Measurements from ENCODE around the gene EMILIN2.

EMILIN2 gene

DNA sequence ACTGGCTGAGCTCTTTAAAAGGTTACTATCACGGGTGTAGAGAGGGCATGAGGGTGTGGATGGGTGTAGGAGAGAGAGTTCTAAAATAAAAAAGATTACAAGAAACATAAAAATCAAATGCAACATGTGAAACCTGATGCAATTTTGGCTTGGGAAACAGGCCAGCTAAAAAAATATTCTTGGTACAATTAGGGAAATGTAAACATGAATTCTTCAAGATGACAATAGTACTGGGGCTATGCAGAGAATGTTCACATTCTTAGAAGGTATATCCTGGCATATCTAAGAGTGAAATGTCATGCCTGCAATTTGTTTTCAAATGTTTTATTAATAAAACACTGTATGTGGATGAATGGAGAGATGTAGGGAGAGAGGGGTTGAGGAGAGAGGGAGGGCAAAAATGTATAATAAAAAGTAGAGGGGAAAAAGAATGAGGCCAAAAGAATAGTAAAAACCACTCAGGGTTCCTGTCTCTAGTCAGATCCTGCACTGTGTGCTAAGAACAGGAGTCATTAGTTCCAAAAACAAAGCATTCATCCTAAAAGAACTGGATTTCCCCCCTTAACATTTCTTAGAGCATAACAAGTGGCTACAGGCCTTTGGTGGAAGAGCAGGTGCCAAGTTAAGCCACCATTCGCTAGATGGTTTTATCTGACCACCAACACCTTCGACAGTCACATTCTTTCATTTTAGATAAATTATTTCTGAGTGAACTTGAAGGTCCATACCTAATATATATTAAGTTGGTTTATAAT lies 88.8 kb downstream of the EMILIN2 start:
- Histone ChIP-seq H2BK5ac (ENCODE audit: low read length) (no peak overlapping the region), H2BK12ac (ENCODE audit: low read length) (no peak overlapping the region), H2BK15ac (ENCODE audit: low read length) (no peak overlapping the region), H3K18ac (ENCODE audit: low read length) (no peak overlapping the region), H3K9me3 (replicated peaks in 1 of 2; ENCODE audit: control insufficient read depth in 2 of 2, insufficient read depth in 1 of 2, low read depth in 1 of 2, low read length in 2 of 2) (no peaks in the 10 kb centered on the region), H3K79me1 (ENCODE audit: low read depth, low read length) (no peaks in the 10 kb centered on the region), H3K4me3 (ENCODE audit: low read length in 2 of 2) (no peak overlapping the region), H3K14ac (ENCODE audit: low read length) (no peak overlapping the region), H3K9ac (ENCODE audit: low read depth, low read length, poor library complexity) (no peak overlapping the region), H2AK5ac (ENCODE audit: low read depth, low read length) (no peak overlapping the region), H3K4ac (ENCODE audit: low read length) (no peak overlapping the region), H3K27ac (replicated peaks; ENCODE audit: low read length) (no peak overlapping the region), H3K36me3 (replicated peaks in 1 of 2; ENCODE audit: control insufficient read depth in 2 of 2, insufficient read depth in 2 of 2, low read length in 2 of 2) (peaks cover 16 to 99% of the 10 kb centered on the region in 2 donors), H3K4me2 (ENCODE audit: insufficient read depth, low read length, poor library complexity, severe bottlenecking) (no peak overlapping the region), H3K23ac (ENCODE audit: low read depth, low read length, poor library complexity) (no peak overlapping the region), H3K27me3 (ENCODE audit: control insufficient read depth in 3 of 3, insufficient read depth in 3 of 3, low read depth in 1 of 3, low read length in 3 of 3) (no peaks in the 10 kb centered on the region), H2BK120ac (ENCODE audit: low read depth, low read length) (no peak overlapping the region), H2AFZ (ENCODE audit: low read length) (no peak overlapping the region), H4K91ac (ENCODE audit: low read depth, low read length, poor library complexity) (no peak overlapping the region), H4K8ac (ENCODE audit: low read depth, low read length) (no peak overlapping the region), H3K4me1 (ENCODE audit: control insufficient read depth in 2 of 2, insufficient read depth in 1 of 2, low read depth in 1 of 2, low read length in 2 of 2) (no peaks in the 10 kb centered on the region)
- WGBS, 2 donors (ENCODE audit: extremely low coverage in 2 of 2, insufficient read length in 2 of 2, insufficient replicate concordance in 1 of 2): no CpG with 5 or more reads among the region's 3 CpGs
- DNase-seq (ENCODE audit: low spot score): no peak

DNA sequence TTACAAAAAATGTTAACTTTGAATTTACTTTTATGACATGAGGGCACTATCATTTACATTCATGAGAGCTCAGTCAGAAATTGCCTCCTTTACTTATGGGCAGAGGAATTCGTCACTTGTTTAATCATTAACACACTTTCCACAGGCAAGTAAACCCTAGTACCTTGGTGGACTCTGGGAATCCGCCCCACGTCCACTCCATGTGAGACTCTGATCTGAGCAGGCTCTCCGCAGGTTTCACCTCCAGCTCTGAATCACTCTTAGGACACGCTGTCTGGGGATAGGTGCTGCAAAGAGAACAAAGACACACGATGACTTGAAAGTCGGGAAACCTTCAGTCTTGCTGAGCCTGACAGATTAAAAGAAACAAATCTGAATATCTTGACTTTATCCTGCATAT lies 92.5 kb downstream of the EMILIN2 start:
- Histone ChIP-seq H3K9me3 (replicated peaks in 1 of 2; ENCODE audit: control insufficient read depth in 2 of 2, insufficient read depth in 1 of 2, low read depth in 1 of 2, low read length in 2 of 2) (no peaks in the 10 kb centered on the region), H3K23ac (ENCODE audit: low read depth, low read length, poor library complexity) (no peak overlapping the region), H3K4me1 (ENCODE audit: control insufficient read depth in 2 of 2, insufficient read depth in 1 of 2, low read depth in 1 of 2, low read length in 2 of 2) (no peaks in the 10 kb centered on the region), H3K79me1 (ENCODE audit: low read depth, low read length) (no peaks in the 10 kb centered on the region), H3K4ac (ENCODE audit: low read length) (no peak overlapping the region), H2BK5ac (ENCODE audit: low read length) (no peak overlapping the region), H2BK15ac (ENCODE audit: low read length) (no peak overlapping the region), H3K4me2 (ENCODE audit: insufficient read depth, low read length, poor library complexity, severe bottlenecking) (no peak overlapping the region), H2BK12ac (ENCODE audit: low read length) (no peak overlapping the region), H3K14ac (ENCODE audit: low read length) (no peak overlapping the region), H3K4me3 (ENCODE audit: low read length in 2 of 2) (no peak overlapping the region), H2BK120ac (ENCODE audit: low read depth, low read length) (no peak overlapping the region), H3K27me3 (ENCODE audit: control insufficient read depth in 3 of 3, insufficient read depth in 3 of 3, low read depth in 1 of 3, low read length in 3 of 3) (no peaks in the 10 kb centered on the region), H4K8ac (ENCODE audit: low read depth, low read length) (no peak overlapping the region), H4K91ac (ENCODE audit: low read depth, low read length, poor library complexity) (no peak overlapping the region), H3K27ac (replicated peaks; ENCODE audit: low read length) (no peak overlapping the region), H2AFZ (ENCODE audit: low read length) (no peak overlapping the region), H3K18ac (ENCODE audit: low read length) (no peak overlapping the region), H2AK5ac (ENCODE audit: low read depth, low read length) (no peak overlapping the region), H3K36me3 (replicated peaks in 1 of 2; ENCODE audit: control insufficient read depth in 2 of 2, insufficient read depth in 2 of 2, low read length in 2 of 2) (peaks cover 8 to 70% of the 10 kb centered on the region in 2 donors), H3K9ac (ENCODE audit: low read depth, low read length, poor library complexity) (no peak overlapping the region)
- no peak for DNase-seq (ENCODE audit: low spot score)
- WGBS, 2 donors (ENCODE audit: extremely low coverage in 2 of 2, insufficient read length in 2 of 2, insufficient replicate concordance in 1 of 2): no CpG with 5 or more reads among the region's 7 CpGs

DNA sequence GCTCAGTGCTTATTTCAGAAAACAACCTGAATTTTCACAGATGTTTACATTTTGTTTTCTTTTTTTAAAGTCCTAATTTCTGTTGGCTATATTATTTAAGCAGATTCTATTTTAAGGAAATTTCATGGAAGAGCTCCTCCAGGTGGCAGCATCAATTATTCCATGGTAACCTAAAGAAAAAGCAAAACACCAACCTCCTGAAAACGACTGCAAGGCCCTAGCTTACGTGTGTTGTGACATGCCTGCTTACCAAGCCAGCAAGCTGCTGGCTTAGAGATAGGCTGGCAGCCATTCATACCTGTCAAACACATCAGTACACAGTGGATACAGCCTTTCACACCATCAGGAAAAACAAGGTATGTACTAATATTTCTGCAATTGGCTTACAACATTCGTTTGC lies 101.2 kb downstream of the EMILIN2 start:
- Histone ChIP-seq H2BK120ac (ENCODE audit: low read depth, low read length) (no peak overlapping the region), H3K27ac (replicated peaks; ENCODE audit: low read length) (no peak overlapping the region), H3K4me3 (ENCODE audit: low read length in 2 of 2) (no peak overlapping the region)

DNA sequence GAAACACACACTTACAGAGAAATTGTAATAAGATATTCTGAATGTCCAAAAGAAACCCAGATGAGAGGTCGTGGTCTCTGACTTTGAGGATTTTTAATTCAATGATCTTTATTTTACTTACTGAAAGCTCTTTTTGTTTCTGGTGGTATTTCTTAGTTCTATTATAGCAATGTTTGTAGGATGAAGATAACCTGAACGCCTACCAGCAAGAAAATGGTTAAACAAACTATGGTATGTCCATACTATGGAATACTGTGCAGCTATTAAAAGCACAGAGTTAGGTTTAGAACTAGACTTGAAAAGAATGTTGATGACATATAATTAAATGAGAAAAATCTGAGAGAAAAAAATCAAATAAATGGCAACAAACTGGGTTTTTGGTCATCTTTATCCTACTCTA lies 105.8 kb downstream of the EMILIN2 start:
- Histone ChIP-seq H3K27ac (replicated peaks; ENCODE audit: low read length) (no peak overlapping the region), H3K79me1 (ENCODE audit: low read depth, low read length) (no peaks in the 10 kb centered on the region), H4K8ac (ENCODE audit: low read depth, low read length) (no peak overlapping the region), H3K18ac (ENCODE audit: low read length) (no peak overlapping the region), H3K4me3 (ENCODE audit: low read length in 2 of 2) (no peak overlapping the region), H2BK15ac (ENCODE audit: low read length) (no peak overlapping the region), H3K4me2 (ENCODE audit: insufficient read depth, low read length, poor library complexity, severe bottlenecking) (no peak overlapping the region), H3K23ac (ENCODE audit: low read depth, low read length, poor library complexity) (no peak overlapping the region), H3K36me3 (replicated peaks in 1 of 2; ENCODE audit: control insufficient read depth in 2 of 2, insufficient read depth in 2 of 2, low read length in 2 of 2) (peaks cover 5 to 99% of the 10 kb centered on the region in 2 donors), H2AFZ (ENCODE audit: low read length) (no peak overlapping the region), H3K4ac (ENCODE audit: low read length) (no peak overlapping the region), H3K14ac (ENCODE audit: low read length) (no peak overlapping the region), H3K9me3 (replicated peaks in 1 of 2; ENCODE audit: control insufficient read depth in 2 of 2, insufficient read depth in 1 of 2, low read depth in 1 of 2, low read length in 2 of 2) (peaks cover 0 to 9% of the 10 kb centered on the region in 2 donors), H2BK5ac (ENCODE audit: low read length) (no peak overlapping the region), H2AK5ac (ENCODE audit: low read depth, low read length) (no peak overlapping the region), H2BK120ac (ENCODE audit: low read depth, low read length) (no peak overlapping the region), H2BK12ac (ENCODE audit: low read length) (no peak overlapping the region), H3K27me3 (ENCODE audit: control insufficient read depth in 3 of 3, insufficient read depth in 3 of 3, low read depth in 1 of 3, low read length in 3 of 3) (no peaks in the 10 kb centered on the region), H3K9ac (ENCODE audit: low read depth, low read length, poor library complexity) (no peak overlapping the region), H3K4me1 (ENCODE audit: control insufficient read depth in 2 of 2, insufficient read depth in 1 of 2, low read depth in 1 of 2, low read length in 2 of 2) (no peaks in the 10 kb centered on the region), H4K91ac (ENCODE audit: low read depth, low read length, poor library complexity) (no peak overlapping the region)
- WGBS, 2 donors (ENCODE audit: extremely low coverage in 2 of 2, insufficient read length in 2 of 2, insufficient replicate concordance in 1 of 2): no CpG with 5 or more reads among the region's 2 CpGs
- no peak for DNase-seq (ENCODE audit: low spot score)

More for the DNA sequence above, 101.2 kb downstream of the EMILIN2 start:
- Histone ChIP-seq H3K14ac (ENCODE audit: low read length) (no peak overlapping the region), H2AFZ (ENCODE audit: low read length) (no peak overlapping the region), H3K36me3 (replicated peaks in 1 of 2; ENCODE audit: control insufficient read depth in 2 of 2, insufficient read depth in 2 of 2, low read length in 2 of 2) (peaks cover 4 to 69% of the 10 kb centered on the region in 2 donors), H3K4me1 (ENCODE audit: control insufficient read depth in 2 of 2, insufficient read depth in 1 of 2, low read depth in 1 of 2, low read length in 2 of 2) (no peaks in the 10 kb centered on the region), H2AK5ac (ENCODE audit: low read depth, low read length) (no peak overlapping the region), H3K9me3 (replicated peaks in 1 of 2; ENCODE audit: control insufficient read depth in 2 of 2, insufficient read depth in 1 of 2, low read depth in 1 of 2, low read length in 2 of 2) (peaks cover 0 to 5% of the 10 kb centered on the region in 2 donors), H4K91ac (ENCODE audit: low read depth, low read length, poor library complexity) (no peak overlapping the region), H3K18ac (ENCODE audit: low read length) (no peak overlapping the region), H2BK15ac (ENCODE audit: low read length) (no peak overlapping the region), H3K9ac (ENCODE audit: low read depth, low read length, poor library complexity) (no peak overlapping the region), H3K4me2 (ENCODE audit: insufficient read depth, low read length, poor library complexity, severe bottlenecking) (no peak overlapping the region), H3K27me3 (ENCODE audit: control insufficient read depth in 3 of 3, insufficient read depth in 3 of 3, low read depth in 1 of 3, low read length in 3 of 3) (no peaks in the 10 kb centered on the region), H3K23ac (ENCODE audit: low read depth, low read length, poor library complexity) (no peak overlapping the region), H3K4ac (ENCODE audit: low read length) (no peak overlapping the region), H2BK12ac (ENCODE audit: low read length) (no peak overlapping the region), H2BK5ac (ENCODE audit: low read length) (no peak overlapping the region), H4K8ac (ENCODE audit: low read depth, low read length) (no peak overlapping the region), H3K79me1 (ENCODE audit: low read depth, low read length) (no peaks in the 10 kb centered on the region)
- DNase-seq (ENCODE audit: low spot score): no peak
- no CpG with 5 or more reads among the region's 3 CpGs for WGBS, 2 donors (ENCODE audit: extremely low coverage in 2 of 2, insufficient read length in 2 of 2, insufficient replicate concordance in 1 of 2)

All from neuronal stem cell (in vitro differentiated cells).